Measurements from ENCODE around the gene TMEM163.

- TF ChIP-seq CEBPB (IDR thresholded peaks at IDR 0.05) (no peak), EP300 (IDR thresholded peaks at IDR 0.05; ENCODE audit: borderline replicate concordance) (no peak), CREB1 (IDR thresholded peaks at IDR 0.05; ENCODE audit: low read depth) (no peak), MAX (IDR thresholded peaks at IDR 0.05) (no peak), YY1 (IDR thresholded peaks at IDR 0.05; ENCODE audit: low read depth) (no peak), TEAD4 (IDR thresholded peaks at IDR 0.05) (no peak), TAF1 (IDR thresholded peaks at IDR 0.05; ENCODE audit: low read depth) (no peak), ZBTB7A (IDR thresholded peaks at IDR 0.05; ENCODE audit: low read depth) (no peak), REST (IDR thresholded peaks at IDR 0.05; ENCODE audit: low read depth) (no peak), NFIC (IDR thresholded peaks at IDR 0.05) (no peak), FOXM1 (IDR thresholded peaks at IDR 0.05; ENCODE audit: borderline replicate concordance, low read depth) (no peak), RAD21 (IDR thresholded peaks at IDR 0.05; ENCODE audit: low read depth) (no peak), USF1 (IDR thresholded peaks at IDR 0.05) (no peak), EGR1 (IDR thresholded peaks at IDR 0.05) (no peak)
These were observed 50.0 kb downstream of the TMEM163 start for GRCh38 chr2:134668821-134669220.
